Activated CD8-positive, alpha-beta T cell treated with anti-CD3 and anti-CD28 coated beads, Interleukin-2, amount 10 ng/mL, durations not matched to agents 7 days and 5 days (primary cell): ENCODE measurements around the gene ASMT. TPM values are rescaled to one million over a fixed set of nuclear protein-coding genes. Genes with fewer than 3 reads are reported as not detected.
"Not testable (repeated sequence)": the region's sequence is repeated elsewhere in the genome, so short reads cannot be mapped to it uniquely, and the experiment has no call there.

Experiments used
- ATAC-seq: fragments of 150-1000 bp; cut with Tn5 transposase; one replicate; pipeline ENCODE4 v1.10.0; 2021; ENCODE audit warnings: moderate library complexity
- CTCF ChIA-PET: fragments of 350-600 bp; sonication (Branson Sonifier 250); formaldehyde crosslinking; loops from one replicate; lab custom pipeline; 2021; ENCODE audit warnings: antibody characterized with exemption; lab: Charles Lee
- POLR2A ChIA-PET: fragments of 350-600 bp; sonication (Branson Sonifier 250); formaldehyde crosslinking; loops from one replicate; lab custom pipeline; 2021; ENCODE audit warnings: antibody characterized with exemption; lab: Charles Lee
- DNase-seq: peaks from one replicate; pipeline ENCODE4 v3.0.0-alpha.2; 2020
- H3K27ac Mint-ChIP-seq: one replicate; pipeline ENCODE4 v1.8.0; 2021; ENCODE audit warnings: mild to moderate bottlenecking, mixed read lengths
- H3K27me3 Mint-ChIP-seq: one replicate; pipeline ENCODE4 v1.8.0; 2021; ENCODE audit warnings: low read depth, mixed read lengths
- H3K36me3 Mint-ChIP-seq: one replicate; pipeline ENCODE4 v1.8.0; 2021; ENCODE audit warnings: low read depth, mixed read lengths
- H3K4me1 Mint-ChIP-seq: one replicate; pipeline ENCODE4 v1.8.0; 2021; ENCODE audit warnings: low read depth, mixed read lengths
- H3K4me3 Mint-ChIP-seq: one replicate; pipeline ENCODE4 v1.8.0; 2021; ENCODE audit warnings: mild to moderate bottlenecking, mixed read lengths
- H3K9me3 Mint-ChIP-seq: one replicate; pipeline ENCODE4 v1.8.0; 2022; ENCODE audit warnings: mixed read lengths; ENCODE audit not compliant: insufficient read depth
- total RNA-seq, 2 experiments: library from RNA; stranded (reverse); gene quantifications; one replicate each; pipeline ENCODE4 v1.2.3, GENCODE V29; 2021

The ASMT gene
- under 1 TPM in 1 of 2 experiments, not detected in 1; 0.29 TPM for total RNA-seq

- POLR2A ChIA-PET, result no interaction called here
- no peak within 1 kb of the TSS for H3K4me3 Mint-ChIP-seq
- H3K27me3 Mint-ChIP-seq, result no peaks in the 10 kb centered on the region
- H3K9me3 Mint-ChIP-seq, result no peaks in the 10 kb centered on the region
- H3K4me1 Mint-ChIP-seq, result peaks cover 5% of the 10 kb centered on the region
- no peak for DNase-seq
- no peaks in the 10 kb centered on the region for H3K36me3 Mint-ChIP-seq
- no peak for ATAC-seq
- CTCF ChIA-PET, result no interaction called here
- H3K27ac Mint-ChIP-seq, result no peak within 1 kb of the TSS
Observed at GRCh38 chrX:1614927-1615326, at the start of gene ASMT. ASMT (plus strand) TSS chrX:1615059; CDS start chrX:1615200, 141 bp downstream.

- CTCF ChIA-PET, H3K27ac Mint-ChIP-seq, POLR2A ChIA-PET, H3K9me3 Mint-ChIP-seq, ATAC-seq, H3K36me3 Mint-ChIP-seq, H3K4me3 Mint-ChIP-seq, H3K27me3 Mint-ChIP-seq, DNase-seq: not testable (repeated sequence)
- peaks cover 23% of the 10 kb centered on the region for H3K4me1 Mint-ChIP-seq
Observed at GRCh38 chrX:1574181-1574580, 40.7 kb upstream of the ASMT start.

GRCh38 chrX:1576201-1576992, 38.5 kb upstream of the ASMT start:
- CTCF ChIA-PET, result no interaction called here
- Mint-ChIP-seq H3K36me3 (no peaks in the 10 kb centered on the region), H3K27ac (no peak overlapping the region), H3K4me1 (peaks cover 14% of the 10 kb centered on the region), H3K9me3 (no peaks in the 10 kb centered on the region), H3K27me3 (no peaks in the 10 kb centered on the region), H3K4me3 (no peak overlapping the region)
- DNase-seq (no peak), ATAC-seq (peak; percentile 37)
- POLR2A ChIA-PET, result no interaction called here

- H3K9me3 Mint-ChIP-seq, result no peaks in the 10 kb centered on the region
- H3K36me3 Mint-ChIP-seq, result no peaks in the 10 kb centered on the region
- no peak overlapping the region for H3K27ac Mint-ChIP-seq
- CTCF ChIA-PET, result no interaction called here
- H3K27me3 Mint-ChIP-seq, result no peaks in the 10 kb centered on the region
- peaks cover 13% of the 10 kb centered on the region for H3K4me1 Mint-ChIP-seq
- POLR2A ChIA-PET, result no interaction called here
- DNase-seq, result no peak
- no peak overlapping the region for H3K4me3 Mint-ChIP-seq
- ATAC-seq, result no peak
Observed at GRCh38 chrX:1577845-1578244, 37.0 kb upstream of the ASMT start.

- Mint-ChIP-seq H3K4me3 (no peak overlapping the region), H3K27ac (no peak overlapping the region), H3K27me3 (no peaks in the 10 kb centered on the region), H3K4me1 (peaks cover 21% of the 10 kb centered on the region), H3K36me3 (no peaks in the 10 kb centered on the region), H3K9me3 (no peaks in the 10 kb centered on the region)
- ATAC-seq (no peak), DNase-seq (no peak)
- CTCF ChIA-PET, result no interaction called here
- POLR2A ChIA-PET, result no interaction called here
Observed at GRCh38 chrX:1578511-1579173, 36.2 kb upstream of the ASMT start.

- Mint-ChIP-seq H3K36me3 (no peaks in the 10 kb centered on the region), H3K4me3 (no peak overlapping the region), H3K27me3 (no peaks in the 10 kb centered on the region), H3K27ac (no peak overlapping the region), H3K9me3 (no peaks in the 10 kb centered on the region), H3K4me1 (peaks cover 24% of the 10 kb centered on the region)
- ChIA-PET POLR2A (no interaction called here), CTCF (no interaction called here)
- ATAC-seq (peak; percentile 70), DNase-seq (peak; percentile 91)
Observed at GRCh38 chrX:1581132-1581531, 33.7 kb upstream of the ASMT start.

- CTCF ChIA-PET, result no interaction called here
- ATAC-seq, result peak; percentile 80
- Mint-ChIP-seq H3K4me1 (peaks cover 29% of the 10 kb centered on the region), H3K36me3 (no peaks in the 10 kb centered on the region), H3K27ac (peak overlapping the region; percentile 59), H3K9me3 (no peaks in the 10 kb centered on the region), H3K27me3 (no peaks in the 10 kb centered on the region), H3K4me3 (peak overlapping the region; percentile 9)
- DNase-seq, result peak; percentile 75
- POLR2A ChIA-PET, result no interaction called here
Observed at GRCh38 chrX:1582686-1583437, 32.0 kb upstream of the ASMT start.

GRCh38 chrX:1584237-1585011, 30.4 kb upstream of the ASMT start:
- Mint-ChIP-seq H3K27me3 (no peaks in the 10 kb centered on the region), H3K27ac (no peak overlapping the region), H3K36me3 (no peaks in the 10 kb centered on the region), H3K4me1 (peaks cover 28% of the 10 kb centered on the region), H3K4me3 (no peak overlapping the region), H3K9me3 (no peaks in the 10 kb centered on the region)
- CTCF ChIA-PET, result no interaction called here
- POLR2A ChIA-PET, result no interaction called here
- DNase-seq (no peak), ATAC-seq (no peak)

GRCh38 chrX:1587161-1587560, 27.7 kb upstream of the ASMT start:
- H3K27me3 Mint-ChIP-seq, result no peaks in the 10 kb centered on the region
- H3K36me3 Mint-ChIP-seq, result no peaks in the 10 kb centered on the region
- DNase-seq (no peak), ATAC-seq (no peak)
- H3K27ac Mint-ChIP-seq, result no peak overlapping the region
- CTCF ChIA-PET, result no interaction called here
- H3K4me1 Mint-ChIP-seq, result peaks cover 27% of the 10 kb centered on the region
- POLR2A ChIA-PET, result no interaction called here
- no peaks in the 10 kb centered on the region for H3K9me3 Mint-ChIP-seq
- no peak overlapping the region for H3K4me3 Mint-ChIP-seq

GRCh38 chrX:1589356-1590130, 25.3 kb upstream of the ASMT start:
- H3K27me3 Mint-ChIP-seq, result no peaks in the 10 kb centered on the region
- ChIA-PET POLR2A (no interaction called here), CTCF (no interaction called here)
- peaks cover 31% of the 10 kb centered on the region for H3K4me1 Mint-ChIP-seq
- DNase-seq, result peak; percentile 44
- peak overlapping the region; percentile 64 for H3K27ac Mint-ChIP-seq
- peak; percentile 12 for ATAC-seq
- peaks cover 19% of the 10 kb centered on the region for H3K36me3 Mint-ChIP-seq
- no peak overlapping the region for H3K4me3 Mint-ChIP-seq
- H3K9me3 Mint-ChIP-seq, result no peaks in the 10 kb centered on the region
